ENCODE results near the gene MGAT5B. TPM values are rescaled to one million over a fixed set of nuclear protein-coding genes. Genes with fewer than 3 reads are reported as not detected.

Gene MGAT5B
- total RNA-seq, 1 donor from 2014 or later: 0.40 TPM

- H3K36me3 Mint-ChIP-seq (ENCODE audit: unreplicated experiment): no peaks in the 10 kb centered on the region
- H3K9me3 Mint-ChIP-seq (ENCODE audit: unreplicated experiment): peaks cover 3% of the 10 kb centered on the region
- TF ChIP-seq, protein P1, sequence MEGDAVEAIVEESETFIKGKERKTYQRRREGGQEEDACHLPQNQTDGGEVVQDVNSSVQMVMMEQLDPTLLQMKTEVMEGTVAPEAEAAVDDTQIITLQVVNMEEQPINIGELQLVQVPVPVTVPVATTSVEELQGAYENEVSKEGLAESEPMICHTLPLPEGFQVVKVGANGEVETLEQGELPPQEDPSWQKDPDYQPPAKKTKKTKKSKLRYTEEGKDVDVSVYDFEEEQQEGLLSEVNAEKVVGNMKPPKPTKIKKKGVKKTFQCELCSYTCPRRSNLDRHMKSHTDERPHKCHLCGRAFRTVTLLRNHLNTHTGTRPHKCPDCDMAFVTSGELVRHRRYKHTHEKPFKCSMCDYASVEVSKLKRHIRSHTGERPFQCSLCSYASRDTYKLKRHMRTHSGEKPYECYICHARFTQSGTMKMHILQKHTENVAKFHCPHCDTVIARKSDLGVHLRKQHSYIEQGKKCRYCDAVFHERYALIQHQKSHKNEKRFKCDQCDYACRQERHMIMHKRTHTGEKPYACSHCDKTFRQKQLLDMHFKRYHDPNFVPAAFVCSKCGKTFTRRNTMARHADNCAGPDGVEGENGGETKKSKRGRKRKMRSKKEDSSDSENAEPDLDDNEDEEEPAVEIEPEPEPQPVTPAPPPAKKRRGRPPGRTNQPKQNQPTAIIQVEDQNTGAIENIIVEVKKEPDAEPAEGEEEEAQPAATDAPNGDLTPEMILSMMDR (IDR thresholded peaks at IDR 0.05): no peak
- H3K27ac Mint-ChIP-seq (ENCODE audit: unreplicated experiment): no peak overlapping the region
- no peak overlapping the region for H3K4me3 Mint-ChIP-seq (ENCODE audit: unreplicated experiment)
- no peak for DNase-seq (ENCODE audit: extremely low spot score, unreplicated experiment)
- no peaks in the 10 kb centered on the region for H3K4me1 Mint-ChIP-seq (ENCODE audit: unreplicated experiment)
- H3K27me3 Mint-ChIP-seq (ENCODE audit: unreplicated experiment): peaks cover 14% of the 10 kb centered on the region
Measured at GRCh38 chr17:76912421-76913164, 44.4 kb downstream of the MGAT5B start.

DNA sequence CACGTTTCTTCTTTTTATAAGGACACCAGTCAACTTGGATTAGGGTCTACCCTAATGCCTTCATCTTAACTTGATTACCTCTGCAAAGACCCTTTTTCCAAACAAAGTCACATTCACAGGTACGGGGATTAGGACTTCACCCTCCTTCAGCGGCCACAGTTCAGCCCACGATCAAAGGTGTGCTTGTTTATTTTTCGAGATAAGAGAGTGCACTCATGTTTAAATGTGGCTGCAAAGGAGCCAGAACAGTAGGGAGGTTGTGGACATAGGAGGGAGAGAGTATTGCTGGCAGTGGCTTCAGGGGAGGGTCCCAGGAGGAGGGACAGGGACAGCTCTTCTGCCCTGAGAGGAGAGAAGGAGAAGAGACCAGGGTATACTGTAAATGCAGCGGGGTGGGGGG, 46.7 kb downstream of the MGAT5B start:
- H3K9me3 Mint-ChIP-seq (ENCODE audit: unreplicated experiment): no peaks in the 10 kb centered on the region
- no peak overlapping the region for H3K4me3 Mint-ChIP-seq (ENCODE audit: unreplicated experiment)
- no peaks in the 10 kb centered on the region for H3K36me3 Mint-ChIP-seq (ENCODE audit: unreplicated experiment)
- no peak overlapping the region for H3K27ac Mint-ChIP-seq (ENCODE audit: unreplicated experiment)
- no peaks in the 10 kb centered on the region for H3K4me1 Mint-ChIP-seq (ENCODE audit: unreplicated experiment)
- TF ChIP-seq, protein P1 (IDR thresholded peaks at IDR 0.05): no peak
- peaks cover 20% of the 10 kb centered on the region for H3K27me3 Mint-ChIP-seq (ENCODE audit: unreplicated experiment)
- DNase-seq (ENCODE audit: extremely low spot score, unreplicated experiment): no peak

DNA sequence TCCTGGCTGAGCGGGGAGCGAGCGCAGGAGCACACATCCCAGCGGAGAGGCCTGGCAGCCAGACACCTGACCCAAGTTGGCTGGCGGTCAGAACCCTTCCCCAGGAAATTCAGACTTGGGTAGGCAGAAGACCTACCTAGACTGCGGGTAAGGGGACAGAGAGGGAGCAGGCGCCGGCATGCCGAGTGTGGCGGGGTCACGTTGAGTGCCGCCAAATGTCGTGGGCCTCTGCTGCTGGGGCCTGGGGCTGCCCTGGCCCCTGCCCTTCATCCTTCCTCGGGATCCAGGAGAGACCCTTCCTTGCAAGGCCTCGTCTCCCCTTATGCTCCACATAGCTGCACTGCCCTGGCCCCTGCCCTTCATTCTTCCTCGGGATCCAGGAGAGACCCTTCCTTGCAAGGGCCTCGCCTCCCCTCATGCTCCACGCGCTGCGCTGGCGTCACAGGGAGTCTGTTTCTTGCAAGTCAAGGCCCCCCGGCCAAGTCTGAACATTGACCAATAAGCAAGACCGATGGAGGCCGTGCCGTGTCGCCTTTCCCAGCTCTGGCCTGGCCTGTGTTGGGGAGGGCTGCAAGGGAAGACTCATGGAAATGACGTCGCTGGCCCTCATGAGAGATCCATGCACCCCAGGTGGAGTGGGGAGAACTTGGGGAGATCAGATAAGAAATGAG, 47.8 kb downstream of the MGAT5B start:
- Mint-ChIP-seq H3K4me1 (ENCODE audit: unreplicated experiment) (no peaks in the 10 kb centered on the region), H3K9me3 (ENCODE audit: unreplicated experiment) (no peaks in the 10 kb centered on the region), H3K27ac (ENCODE audit: unreplicated experiment) (no peak overlapping the region), H3K27me3 (ENCODE audit: unreplicated experiment) (peaks cover 29% of the 10 kb centered on the region), H3K36me3 (ENCODE audit: unreplicated experiment) (no peaks in the 10 kb centered on the region), H3K4me3 (ENCODE audit: unreplicated experiment) (no peak overlapping the region)
- TF ChIP-seq, protein P1 (IDR thresholded peaks at IDR 0.05): no peak
- no peak for DNase-seq (ENCODE audit: extremely low spot score, unreplicated experiment)

DNA sequence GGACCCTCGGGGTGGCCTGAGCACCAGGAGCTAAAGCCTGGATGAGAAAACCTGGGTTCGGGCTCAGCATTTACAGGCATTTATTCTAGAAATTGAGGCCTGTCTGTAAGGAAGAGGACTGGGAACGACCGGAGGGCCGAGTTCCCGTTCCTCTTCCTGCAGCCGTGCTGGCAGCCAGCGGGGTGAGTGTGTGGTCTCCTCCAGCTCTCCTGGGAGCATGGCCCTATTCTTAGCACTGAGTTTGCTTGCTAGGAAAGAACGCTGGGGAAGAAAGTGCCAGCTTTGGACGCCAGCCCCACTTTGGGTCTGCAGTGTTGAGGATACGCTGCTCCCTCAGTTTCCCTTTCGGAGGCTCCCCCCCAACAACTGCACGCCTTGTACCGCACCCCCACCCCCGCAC, 49.6 kb downstream of the MGAT5B start:
- Mint-ChIP-seq H3K9me3 (ENCODE audit: unreplicated experiment) (no peaks in the 10 kb centered on the region), H3K27me3 (ENCODE audit: unreplicated experiment) (peaks cover 34% of the 10 kb centered on the region), H3K4me3 (ENCODE audit: unreplicated experiment) (no peak overlapping the region), H3K27ac (ENCODE audit: unreplicated experiment) (no peak overlapping the region), H3K36me3 (ENCODE audit: unreplicated experiment) (no peaks in the 10 kb centered on the region), H3K4me1 (ENCODE audit: unreplicated experiment) (no peaks in the 10 kb centered on the region)
- TF ChIP-seq, protein P1 (IDR thresholded peaks at IDR 0.05): no peak
- no peak for DNase-seq (ENCODE audit: extremely low spot score, unreplicated experiment)

- Mint-ChIP-seq H3K4me1 (ENCODE audit: unreplicated experiment) (no peaks in the 10 kb centered on the region), H3K9me3 (ENCODE audit: unreplicated experiment) (no peaks in the 10 kb centered on the region), H3K27me3 (ENCODE audit: unreplicated experiment) (peaks cover 31% of the 10 kb centered on the region), H3K4me3 (ENCODE audit: unreplicated experiment) (no peak overlapping the region), H3K36me3 (ENCODE audit: unreplicated experiment) (no peaks in the 10 kb centered on the region), H3K27ac (ENCODE audit: unreplicated experiment) (no peak overlapping the region)
- TF ChIP-seq, protein P1 (IDR thresholded peaks at IDR 0.05): no peak
- DNase-seq (ENCODE audit: extremely low spot score, unreplicated experiment): no peak
Measured at GRCh38 chr17:76918811-76919210, 50.6 kb downstream of the MGAT5B start.

All from osteocyte (in vitro differentiated cells).